ENCODE measurements around the gene XAF1.

XAF1 gene

DNA sequence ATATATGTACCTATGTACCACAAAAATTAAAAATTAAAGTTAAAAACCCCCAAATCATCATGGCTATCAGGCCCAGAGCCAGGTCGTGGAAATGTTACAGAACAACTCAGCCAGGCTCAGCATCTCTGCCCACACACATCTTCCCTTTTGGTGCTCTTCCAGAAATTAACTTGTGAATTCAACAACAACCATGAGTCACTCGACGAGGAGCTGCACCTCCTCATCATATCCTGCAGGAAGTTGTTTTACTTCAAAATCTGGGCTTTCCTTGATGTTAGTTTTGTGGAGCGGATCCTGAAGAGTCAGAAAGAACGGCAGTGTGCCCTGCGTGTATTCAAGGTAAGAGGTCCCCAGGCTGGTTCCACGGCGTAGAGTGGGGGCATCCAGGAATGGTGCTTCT lies 30.8 kb downstream of the XAF1 start:
- no peaks in the 10 kb centered on the region for H3K79me2 ChIP-seq (ENCODE audit: insufficient read depth, low read depth)
- H3K9ac ChIP-seq, result no peak overlapping the region
- no peak overlapping the region for H3K4me2 ChIP-seq
- H3K27me3 ChIP-seq (ENCODE audit: insufficient read depth, low read depth), result no peaks in the 10 kb centered on the region
- no peak overlapping the region for H3K4me3 ChIP-seq (IDR thresholded peaks at IDR 0.05; ENCODE audit: insufficient read depth, low read depth, low read length)
- H3K4me1 ChIP-seq (ENCODE audit: low read depth, poor library complexity, severe bottlenecking), result no peaks in the 10 kb centered on the region
- H4K20me1 ChIP-seq (ENCODE audit: insufficient read depth), result no peaks in the 10 kb centered on the region
- TF ChIP-seq, protein P1, sequence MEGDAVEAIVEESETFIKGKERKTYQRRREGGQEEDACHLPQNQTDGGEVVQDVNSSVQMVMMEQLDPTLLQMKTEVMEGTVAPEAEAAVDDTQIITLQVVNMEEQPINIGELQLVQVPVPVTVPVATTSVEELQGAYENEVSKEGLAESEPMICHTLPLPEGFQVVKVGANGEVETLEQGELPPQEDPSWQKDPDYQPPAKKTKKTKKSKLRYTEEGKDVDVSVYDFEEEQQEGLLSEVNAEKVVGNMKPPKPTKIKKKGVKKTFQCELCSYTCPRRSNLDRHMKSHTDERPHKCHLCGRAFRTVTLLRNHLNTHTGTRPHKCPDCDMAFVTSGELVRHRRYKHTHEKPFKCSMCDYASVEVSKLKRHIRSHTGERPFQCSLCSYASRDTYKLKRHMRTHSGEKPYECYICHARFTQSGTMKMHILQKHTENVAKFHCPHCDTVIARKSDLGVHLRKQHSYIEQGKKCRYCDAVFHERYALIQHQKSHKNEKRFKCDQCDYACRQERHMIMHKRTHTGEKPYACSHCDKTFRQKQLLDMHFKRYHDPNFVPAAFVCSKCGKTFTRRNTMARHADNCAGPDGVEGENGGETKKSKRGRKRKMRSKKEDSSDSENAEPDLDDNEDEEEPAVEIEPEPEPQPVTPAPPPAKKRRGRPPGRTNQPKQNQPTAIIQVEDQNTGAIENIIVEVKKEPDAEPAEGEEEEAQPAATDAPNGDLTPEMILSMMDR (conservative IDR thresholded peaks at IDR 0.05; ENCODE audit: low read depth, low read length), result no peak
- no peak overlapping the region for H2AFZ ChIP-seq (ENCODE audit: low read depth)
- H3K27ac ChIP-seq, result no peak overlapping the region
- no peaks in the 10 kb centered on the region for H3K36me3 ChIP-seq (ENCODE audit: insufficient read depth)

DNA sequence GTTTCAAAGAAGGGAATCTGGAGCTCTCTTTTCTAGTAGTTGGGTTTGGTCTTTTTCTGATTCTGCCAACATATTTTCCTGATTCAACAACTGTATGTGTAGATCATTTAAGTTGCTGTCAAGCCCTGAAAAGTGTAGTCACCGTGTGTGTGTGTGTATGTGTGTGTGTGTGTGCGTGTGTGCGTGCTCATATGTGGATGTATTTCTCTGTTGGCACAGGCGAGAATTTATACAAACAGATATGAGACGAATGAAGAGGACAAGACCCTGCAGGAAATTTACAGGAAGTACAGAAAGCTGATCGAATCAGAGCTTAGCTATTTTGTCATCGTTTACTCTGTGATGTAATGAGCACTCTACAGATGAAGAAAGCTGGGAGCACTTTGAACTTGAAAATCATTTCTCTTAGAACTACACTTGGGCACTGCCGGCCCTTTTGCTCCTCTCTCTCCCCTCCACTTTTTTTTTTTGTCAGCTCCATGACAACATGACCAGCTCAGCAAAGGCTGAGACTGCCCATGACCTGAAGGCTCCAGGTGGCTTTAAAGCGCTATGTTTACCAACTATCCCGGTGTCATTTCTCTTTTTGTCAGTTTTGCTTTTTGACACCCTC lies 31.3 kb downstream of the XAF1 start:
- no peak overlapping the region for H2AFZ ChIP-seq (ENCODE audit: low read depth)
- H3K4me2 ChIP-seq, result no peak overlapping the region
- no peak overlapping the region for H3K9ac ChIP-seq
- H3K27me3 ChIP-seq (ENCODE audit: insufficient read depth, low read depth), result no peaks in the 10 kb centered on the region
- TF ChIP-seq, protein P1 (conservative IDR thresholded peaks at IDR 0.05; ENCODE audit: low read depth, low read length), result no peak
- no peaks in the 10 kb centered on the region for H3K4me1 ChIP-seq (ENCODE audit: low read depth, poor library complexity, severe bottlenecking)
- no peaks in the 10 kb centered on the region for H3K79me2 ChIP-seq (ENCODE audit: insufficient read depth, low read depth)
- H4K20me1 ChIP-seq (ENCODE audit: insufficient read depth), result no peaks in the 10 kb centered on the region
- H3K27ac ChIP-seq, result no peak overlapping the region
- H3K36me3 ChIP-seq (ENCODE audit: insufficient read depth), result no peaks in the 10 kb centered on the region
- H3K4me3 ChIP-seq (IDR thresholded peaks at IDR 0.05; ENCODE audit: insufficient read depth, low read depth, low read length), result no peak overlapping the region

DNA sequence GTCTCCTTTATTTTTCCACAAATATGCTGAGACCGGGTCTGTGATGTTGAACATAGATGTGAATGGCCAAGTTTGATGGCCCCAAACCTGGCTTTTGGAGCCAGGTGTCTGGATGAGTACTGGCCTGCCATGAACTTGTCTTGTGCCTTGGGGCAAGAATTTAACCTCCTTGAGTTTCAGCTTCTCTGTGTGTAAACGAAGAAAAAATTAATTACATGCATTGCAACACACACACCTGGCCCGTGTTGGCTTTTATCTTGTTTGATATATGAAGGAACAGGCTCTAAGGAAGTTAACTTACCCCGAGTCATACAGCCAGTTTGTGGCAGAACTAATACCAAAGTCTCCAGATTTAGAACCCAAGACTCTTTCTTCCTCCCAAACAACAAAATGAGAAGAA lies 33.3 kb downstream of the XAF1 start:
- Histone ChIP-seq H3K9ac (no peak overlapping the region), H3K36me3 (ENCODE audit: insufficient read depth) (no peaks in the 10 kb centered on the region), H3K4me2 (no peak overlapping the region), H3K27me3 (ENCODE audit: insufficient read depth, low read depth) (no peaks in the 10 kb centered on the region), H3K4me1 (ENCODE audit: low read depth, poor library complexity, severe bottlenecking) (no peaks in the 10 kb centered on the region), H4K20me1 (ENCODE audit: insufficient read depth) (no peaks in the 10 kb centered on the region), H3K27ac (no peak overlapping the region), H3K79me2 (ENCODE audit: insufficient read depth, low read depth) (no peaks in the 10 kb centered on the region), H3K4me3 (IDR thresholded peaks at IDR 0.05; ENCODE audit: insufficient read depth, low read depth, low read length) (no peak overlapping the region), H2AFZ (ENCODE audit: low read depth) (no peak overlapping the region)
- TF ChIP-seq, protein P1 (conservative IDR thresholded peaks at IDR 0.05; ENCODE audit: low read depth, low read length), result no peak

- Histone ChIP-seq H3K9ac (no peak overlapping the region), H3K36me3 (ENCODE audit: insufficient read depth) (no peaks in the 10 kb centered on the region), H3K79me2 (ENCODE audit: insufficient read depth, low read depth) (no peaks in the 10 kb centered on the region), H3K4me2 (no peak overlapping the region), H3K27ac (no peak overlapping the region), H3K4me3 (IDR thresholded peaks at IDR 0.05; ENCODE audit: insufficient read depth, low read depth, low read length) (no peak overlapping the region), H2AFZ (ENCODE audit: low read depth) (no peak overlapping the region), H4K20me1 (ENCODE audit: insufficient read depth) (no peaks in the 10 kb centered on the region), H3K4me1 (ENCODE audit: low read depth, poor library complexity, severe bottlenecking) (no peaks in the 10 kb centered on the region), H3K27me3 (ENCODE audit: insufficient read depth, low read depth) (no peaks in the 10 kb centered on the region)
- TF ChIP-seq, protein P1 (conservative IDR thresholded peaks at IDR 0.05; ENCODE audit: low read depth, low read length), result no peak
Observed at GRCh38 chr17:6793748-6794493, 38.1 kb downstream of the XAF1 start.
